DMS79 (cell line): ENCODE data around the gene KCNG2.
"Not testable (repeated sequence)": the region's sequence is repeated elsewhere in the genome, so short reads cannot be mapped to it uniquely, and the experiment has no call there.

Experiments used
- DNase-seq: peaks from one replicate; lab custom pipeline; 2025; lab: John Stamatoyannopoulos, UW

The KCNG2 gene

GRCh38 chr18:79872527-79873444, 75.0 kb downstream of the KCNG2 start:
- no peak for DNase-seq

- DNase-seq: no peak
These were observed 75.8 kb downstream of the KCNG2 start for GRCh38 chr18:79873449-79874110.

- DNase-seq: no peak
These were observed 77.1 kb downstream of the KCNG2 start for GRCh38 chr18:79874553-79875530.

- no peak for DNase-seq
These were observed 77.8 kb downstream of the KCNG2 start for GRCh38 chr18:79875531-79875919.

GRCh38 chr18:79875931-79876461, 78.3 kb downstream of the KCNG2 start:
- no peak for DNase-seq

GRCh38 chr18:79876497-79876896, 78.8 kb downstream of the KCNG2 start:
- DNase-seq: peak; percentile 48

- DNase-seq: no peak
These were observed 79.7 kb downstream of the KCNG2 start for GRCh38 chr18:79877163-79878091.

GRCh38 chr18:79878246-79878645, 80.5 kb downstream of the KCNG2 start:
- not testable (repeated sequence) for DNase-seq

GRCh38 chr18:79878741-79879378, 81.1 kb downstream of the KCNG2 start:
- DNase-seq: no peak

GRCh38 chr18:79879566-79879965, 81.8 kb downstream of the KCNG2 start:
- DNase-seq: no peak

- no peak for DNase-seq
These were observed 84.0 kb downstream of the KCNG2 start for GRCh38 chr18:79881695-79882094.

- DNase-seq: no peak
These were observed 84.9 kb downstream of the KCNG2 start for GRCh38 chr18:79882522-79883241.

GRCh38 chr18:79883461-79884293, 85.9 kb downstream of the KCNG2 start:
- DNase-seq: no peak

- DNase-seq: no peak
These were observed 86.7 kb downstream of the KCNG2 start for GRCh38 chr18:79884294-79884962.

- no peak for DNase-seq
These were observed 87.4 kb downstream of the KCNG2 start for GRCh38 chr18:79884963-79885728.

GRCh38 chr18:79887181-79888000, 89.7 kb downstream of the KCNG2 start:
- no peak for DNase-seq
